GM10266 (cell line): ENCODE data around the gene EXPH5.

Source experiments
- DNase-seq: peaks from one replicate; pipeline ENCODE4 v3.0.0; 2012; ENCODE audit errors: extremely low spot score
- TF ChIP-seq, protein P1 (sequence below): IDR thresholded peaks from 2 replicates; pipeline ENCODE4 v1.5.1; 2012; ENCODE audit warnings: mild to moderate bottlenecking, low read depth; ENCODE audit not compliant: control insufficient read depth, insufficient read depth; ENCODE audit errors: missing control alignments

The EXPH5 gene

DNA sequence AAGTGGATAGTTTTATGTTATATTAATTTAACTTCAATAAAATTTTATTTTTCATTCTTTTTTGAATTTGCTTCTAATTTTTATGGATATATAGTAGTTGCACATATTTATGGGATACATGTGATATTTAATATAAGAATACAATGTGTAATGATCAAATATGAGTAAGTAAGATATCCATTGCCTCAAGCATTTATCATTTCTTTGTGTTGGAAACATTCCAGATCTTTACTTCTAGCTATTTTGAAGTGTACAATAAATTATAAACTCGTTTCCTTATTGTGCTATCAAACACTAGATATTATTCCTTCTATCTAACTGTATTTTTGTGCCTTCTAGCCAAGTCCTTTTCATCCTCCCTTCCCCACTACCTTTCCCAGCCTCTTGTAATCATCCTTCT is 17.0 kb downstream of the EXPH5 start:
- no peak for DNase-seq
- TF ChIP-seq, protein P1, sequence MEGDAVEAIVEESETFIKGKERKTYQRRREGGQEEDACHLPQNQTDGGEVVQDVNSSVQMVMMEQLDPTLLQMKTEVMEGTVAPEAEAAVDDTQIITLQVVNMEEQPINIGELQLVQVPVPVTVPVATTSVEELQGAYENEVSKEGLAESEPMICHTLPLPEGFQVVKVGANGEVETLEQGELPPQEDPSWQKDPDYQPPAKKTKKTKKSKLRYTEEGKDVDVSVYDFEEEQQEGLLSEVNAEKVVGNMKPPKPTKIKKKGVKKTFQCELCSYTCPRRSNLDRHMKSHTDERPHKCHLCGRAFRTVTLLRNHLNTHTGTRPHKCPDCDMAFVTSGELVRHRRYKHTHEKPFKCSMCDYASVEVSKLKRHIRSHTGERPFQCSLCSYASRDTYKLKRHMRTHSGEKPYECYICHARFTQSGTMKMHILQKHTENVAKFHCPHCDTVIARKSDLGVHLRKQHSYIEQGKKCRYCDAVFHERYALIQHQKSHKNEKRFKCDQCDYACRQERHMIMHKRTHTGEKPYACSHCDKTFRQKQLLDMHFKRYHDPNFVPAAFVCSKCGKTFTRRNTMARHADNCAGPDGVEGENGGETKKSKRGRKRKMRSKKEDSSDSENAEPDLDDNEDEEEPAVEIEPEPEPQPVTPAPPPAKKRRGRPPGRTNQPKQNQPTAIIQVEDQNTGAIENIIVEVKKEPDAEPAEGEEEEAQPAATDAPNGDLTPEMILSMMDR, result no peak

DNA sequence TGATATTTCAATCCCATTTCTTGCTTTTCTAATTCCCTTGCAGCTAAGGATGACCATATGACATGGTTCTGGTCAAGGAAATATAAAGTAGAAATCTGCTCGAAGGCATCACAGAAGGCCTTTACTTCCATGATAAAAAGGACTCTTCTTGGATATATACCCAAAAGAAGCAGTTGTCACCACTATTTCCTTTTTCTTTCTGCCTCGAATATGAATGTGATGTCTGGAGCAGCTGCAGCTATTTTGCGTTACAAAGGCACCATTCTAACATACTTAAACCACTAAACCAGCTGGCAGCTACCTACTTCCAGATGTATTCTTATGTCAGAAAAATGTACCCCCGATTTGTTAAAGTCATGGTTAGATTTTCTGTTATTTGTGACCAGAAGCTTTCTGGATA is 18.9 kb downstream of the EXPH5 start:
- TF ChIP-seq, protein P1, result no peak
- DNase-seq, result no peak

DNA sequence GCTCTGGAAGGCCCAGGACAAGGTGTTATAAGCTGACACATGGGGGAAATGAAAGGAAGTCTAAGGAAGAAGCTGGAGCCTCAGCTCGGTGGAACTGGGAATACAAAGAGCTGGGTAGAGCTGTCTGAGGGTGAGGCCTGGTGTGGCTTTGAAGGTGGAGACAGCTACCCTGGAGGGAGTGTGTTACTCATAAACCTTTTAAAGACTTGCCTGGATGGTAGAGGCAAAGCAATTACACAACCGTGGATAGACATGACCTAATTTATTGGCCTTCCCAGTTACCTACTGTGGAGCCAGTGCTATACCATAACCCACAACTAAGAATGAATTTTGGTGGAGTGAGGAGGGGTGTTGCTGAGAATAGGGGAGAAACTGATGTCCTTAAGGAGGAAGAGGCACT is 22.6 kb downstream of the EXPH5 start:
- TF ChIP-seq, protein P1, result no peak

DNA sequence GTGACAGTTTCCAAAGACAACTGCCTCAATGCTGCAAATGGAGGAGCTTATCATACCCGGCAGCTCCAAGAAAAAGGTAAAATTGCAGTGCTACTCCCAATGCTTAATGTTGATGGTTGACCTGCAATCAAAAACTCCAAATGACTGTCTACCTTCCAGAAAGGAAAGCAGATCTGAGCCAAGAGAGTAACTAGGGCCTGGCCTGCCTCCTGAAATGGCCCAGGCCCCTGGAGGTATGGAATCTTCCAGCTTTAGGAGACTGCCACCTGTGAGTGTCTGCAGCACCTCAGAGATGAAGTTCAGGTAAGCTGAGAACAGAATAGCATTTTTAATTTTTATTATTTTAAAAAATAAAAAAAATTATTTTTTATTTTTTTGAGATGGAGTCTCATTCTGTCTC is 23.7 kb downstream of the EXPH5 start:
- no peak for DNase-seq
- TF ChIP-seq, protein P1, result no peak

More for the DNA sequence above, 22.6 kb downstream of the EXPH5 start:
- no peak for DNase-seq

DNA sequence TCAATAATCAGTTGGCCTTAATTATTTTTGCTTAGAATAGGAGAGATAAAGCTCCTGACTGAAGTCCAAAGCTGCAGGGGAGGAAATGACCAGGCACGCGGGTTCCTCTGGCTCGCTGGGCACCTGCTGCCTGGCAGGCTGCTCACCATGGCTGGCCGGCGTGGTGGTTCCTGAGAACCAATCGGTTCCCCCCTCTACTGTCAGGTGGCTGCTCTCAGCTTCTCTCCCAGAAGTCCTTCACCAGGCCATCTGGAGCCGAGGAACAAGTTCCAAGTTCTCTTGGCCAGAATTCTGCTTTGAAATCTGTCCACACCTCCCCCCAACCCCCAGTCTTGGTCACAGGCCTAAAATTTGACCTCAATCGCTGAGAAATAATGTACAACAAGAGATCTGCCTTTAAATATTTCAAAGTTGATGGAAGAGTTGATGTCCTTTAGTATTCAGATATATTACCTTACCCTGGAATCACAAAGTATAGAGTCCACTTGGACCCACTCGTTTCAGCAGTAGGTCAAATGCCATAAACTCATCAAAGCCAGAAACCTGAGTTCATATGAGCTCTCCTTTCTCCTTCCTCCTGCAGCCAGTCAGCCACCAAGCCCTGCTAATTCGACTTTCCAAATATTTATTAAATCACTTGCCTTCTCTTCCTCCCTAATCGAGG is 25.2 kb downstream of the EXPH5 start:
- TF ChIP-seq, protein P1, result no peak
- no peak for DNase-seq

DNA sequence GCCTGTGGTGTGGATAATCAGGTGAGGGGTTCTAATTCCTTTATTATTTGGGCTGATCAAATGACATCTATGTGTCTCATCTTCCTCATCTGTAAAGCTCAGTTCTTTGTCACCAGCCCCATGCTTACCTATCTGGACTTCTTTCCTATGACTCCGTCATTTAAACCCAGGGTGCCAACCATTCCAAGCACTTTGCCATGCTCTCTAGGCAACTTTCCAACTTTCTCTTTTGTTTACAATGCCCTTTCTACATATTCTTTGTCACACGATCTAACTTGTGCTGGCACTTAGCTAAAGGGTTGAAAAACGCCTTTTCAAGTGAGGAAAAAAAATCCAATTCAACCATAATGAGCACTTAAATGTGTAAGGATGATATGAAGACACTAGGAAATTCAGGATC is 27.9 kb downstream of the EXPH5 start:
- no peak for DNase-seq
- TF ChIP-seq, protein P1, result no peak

DNA sequence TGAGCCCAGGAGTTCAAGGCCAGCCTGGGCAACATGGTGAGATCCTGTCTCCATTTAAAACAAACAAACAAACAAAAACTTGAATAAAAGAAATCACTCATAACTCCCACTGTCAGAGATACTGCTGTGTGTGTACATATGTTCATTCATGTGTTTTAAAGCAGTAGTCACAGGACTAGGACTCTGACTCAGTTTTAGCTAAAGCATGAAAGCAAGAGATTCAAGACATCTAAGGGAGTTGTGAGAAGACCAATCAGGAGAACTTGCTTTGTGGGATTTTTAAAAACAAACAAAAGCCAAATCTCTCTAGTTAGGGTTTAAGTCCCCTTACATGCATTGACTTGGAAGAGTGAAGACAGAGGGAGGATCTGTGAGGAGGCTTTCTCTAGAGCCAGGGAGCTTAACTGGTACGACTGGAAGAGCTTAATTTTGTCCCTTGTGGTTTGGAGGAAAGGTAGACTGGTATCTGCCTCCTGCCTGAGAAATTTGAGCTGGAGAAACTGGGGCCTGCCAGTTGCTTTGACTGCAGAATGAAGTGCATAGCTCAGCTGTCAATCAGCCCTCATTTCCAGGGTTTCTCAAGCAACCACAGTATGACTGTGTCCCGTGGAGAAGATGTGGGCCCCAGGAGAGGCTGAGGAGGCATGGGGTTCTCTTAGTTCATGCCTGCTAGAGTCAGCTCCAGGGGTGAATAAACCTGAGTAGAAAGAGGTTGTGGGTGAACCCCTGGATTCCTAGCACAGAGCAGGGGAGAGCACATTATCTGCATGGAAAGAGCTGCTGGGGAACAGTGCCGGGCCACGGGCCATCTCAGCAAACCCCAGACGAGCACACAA is 30.6 kb downstream of the EXPH5 start:
- TF ChIP-seq, protein P1, result no peak

More for the DNA sequence above, 30.6 kb downstream of the EXPH5 start:
- DNase-seq, result no peak
